ENCODE results near the gene DCXR. TPM values are rescaled to one million over a fixed set of nuclear protein-coding genes. Genes with fewer than 3 reads are reported as not detected.

DCXR gene
- total RNA-seq, 1 donor from 2014 or later = 61.0 TPM

- no peak for DNase-seq (ENCODE audit: extremely low read depth, low read depth, low spot score)
Observed at GRCh38 chr17:82073446-82073845, 35.9 kb upstream of the DCXR start.

GRCh38 chr17:82072827-82073226, 35.3 kb upstream of the DCXR start:
- no peak for DNase-seq (ENCODE audit: extremely low read depth, low read depth, low spot score)

GRCh38 chr17:82070611-82071010, 33.1 kb upstream of the DCXR start:
- no peak for DNase-seq (ENCODE audit: extremely low read depth, low read depth, low spot score)

GRCh38 chr17:82065638-82066303, 28.3 kb upstream of the DCXR start, which contains the start of gene DUS1L:
TSS of gene DUS1L (minus strand) at chr17:82065804. CDS start at chr17:82065059, 745 bp downstream.
- no peak for DNase-seq (ENCODE audit: extremely low read depth, low read depth, low spot score)

GRCh38 chr17:82065193-82065637, 27.7 kb upstream of the DCXR start:
- DNase-seq (ENCODE audit: extremely low read depth, low read depth, low spot score) = no peak

GRCh38 chr17:82064433-82065192, 27.1 kb upstream of the DCXR start:
- DNase-seq (ENCODE audit: extremely low read depth, low read depth, low spot score) = no peak

- DNase-seq (ENCODE audit: extremely low read depth, low read depth, low spot score) = no peak
Observed at GRCh38 chr17:82063424-82064415, 26.2 kb upstream of the DCXR start.

- no peak for DNase-seq (ENCODE audit: extremely low read depth, low read depth, low spot score)
Observed at GRCh38 chr17:82062984-82063368, 25.5 kb upstream of the DCXR start.

GRCh38 chr17:82062076-82062983, 24.8 kb upstream of the DCXR start:
- DNase-seq (ENCODE audit: extremely low read depth, low read depth, low spot score) = no peak

- no peak for DNase-seq (ENCODE audit: extremely low read depth, low read depth, low spot score)
Observed at GRCh38 chr17:82061047-82061925, 23.8 kb upstream of the DCXR start.

- DNase-seq (ENCODE audit: extremely low read depth, low read depth, low spot score) = no peak
Observed at GRCh38 chr17:82060614-82061013, 23.1 kb upstream of the DCXR start.

GRCh38 chr17:82060001-82060380, 22.5 kb upstream of the DCXR start:
- no peak for DNase-seq (ENCODE audit: extremely low read depth, low read depth, low spot score)

GRCh38 chr17:82059272-82060000, 21.9 kb upstream of the DCXR start:
- no peak for DNase-seq (ENCODE audit: extremely low read depth, low read depth, low spot score)

- no peak for DNase-seq (ENCODE audit: extremely low read depth, low read depth, low spot score)
Observed at GRCh38 chr17:82058855-82059249, 21.4 kb upstream of the DCXR start.

- DNase-seq (ENCODE audit: extremely low read depth, low read depth, low spot score) = no peak
Observed at GRCh38 chr17:82058230-82058854, 20.8 kb upstream of the DCXR start.

- DNase-seq (ENCODE audit: extremely low read depth, low read depth, low spot score) = no peak
Observed at GRCh38 chr17:82056729-82057621, 19.5 kb upstream of the DCXR start.

Measured in glomerular endothelial cell (primary cell).